ENCODE results near the gene APAF1.
A peak's percentile ranks its signal among the peaks of the same experiment; 100 is the strongest.

- peak; percentile 33; the same call in 1 of the 2 replicates for TF ChIP-seq CTCF (IDR thresholded peaks at IDR 0.05; ENCODE audit: low read length)
- TF ChIP-seq EZH2 (IDR thresholded peaks at IDR 0.05; ENCODE audit: borderline replicate concordance, low read length): no peak
Observed at GRCh38 chr12:98606359-98606988, 38.6 kb upstream of the APAF1 start.
